Endothelial cell of umbilical vein (primary cell): ENCODE results near the gene GYPA. TPM values are rescaled to one million over a fixed set of nuclear protein-coding genes. Genes with fewer than 3 reads are reported as not detected.
"Not testable (repeated sequence)": the region's sequence is repeated elsewhere in the genome, so short reads cannot be mapped to it uniquely, and the experiment has no call there.

Experiments used
- BruUV-seq: library from RNA; stranded (reverse); fragments of 400-500 nt; replicated peaks from 2 replicates; lab custom pipeline; 2021; lab: Mats Ljungman, UMichigan
- CTCF ChIA-PET: fragments of 300-600, 350-600 bp; sonication (Branson Sonifier 250); formaldehyde crosslinking; loops from one replicate; lab custom pipeline; 2021; ENCODE audit warnings: antibody characterized with exemption, inconsistent platforms; lab: Charles Lee
- POLR2A ChIA-PET: fragments of 300-600, 350-600 bp; sonication (Branson Sonifier 250); formaldehyde crosslinking; loops from one replicate; lab custom pipeline; 2021; ENCODE audit warnings: antibody characterized with exemption, inconsistent platforms; lab: Charles Lee
- DNase-seq: peaks from one replicate; pipeline ENCODE4 v3.0.0-alpha.2; 2011; ENCODE audit warnings: low read depth, low spot score
- FAIRE-seq: peaks from 2 replicates; lab custom pipeline; 2011; peaks lifted over from hg19 to GRCh38; lab: Jason Lieb, UNC
- H2AFZ ChIP-seq: 2 replicates; pipeline ENCODE4 v1.6.0; 2012; ENCODE audit warnings: low read depth, low read length, control low read depth, inconsistent platforms
- H3K27ac ChIP-seq: 2 replicates; pipeline ENCODE4 v1.5.1; 2011; ENCODE audit warnings: low read depth, mild to moderate bottlenecking, control low read depth, low read length, moderate library complexity; ENCODE audit not compliant: insufficient read depth
- H3K27me3 ChIP-seq, 2 experiments: 2 replicates each; pipeline versions ENCODE4 v1.6.0 to v1.6.1; 2011; ENCODE audit warnings: low read length in 2 of 2, mixed read lengths in 1 of 2; ENCODE audit not compliant: control insufficient read depth in 2 of 2, insufficient read depth in 2 of 2
- H3K36me3 ChIP-seq, 2 experiments: 2 replicates in 1 of 2; 3 replicates in 1 of 2; pipeline ENCODE4 v1.5.1; 2011; ENCODE audit warnings: low read length in 2 of 2, mild to moderate bottlenecking in 1 of 2, moderate library complexity in 1 of 2; ENCODE audit not compliant: control insufficient read depth in 2 of 2, insufficient read depth in 2 of 2; ENCODE audit errors: extremely low read depth in 1 of 2
- H3K4me1 ChIP-seq: 3 replicates; pipeline ENCODE4 v1.5.1; 2011; ENCODE audit warnings: mild to moderate bottlenecking, low read length; ENCODE audit not compliant: control insufficient read depth, insufficient read depth; ENCODE audit errors: extremely low read depth
- H3K4me2 ChIP-seq: 2 replicates; pipeline ENCODE4 v1.6.1; 2011; ENCODE audit warnings: low read length, control low read depth, mixed read lengths; ENCODE audit not compliant: insufficient read depth
- H3K4me3 ChIP-seq, 3 experiments: fragments of 200-600 bp in 1 of 3; sonication (generic), shearing (Covaris generic) in 1 of 3; replicated peaks in 1 of 3; 2 replicates each; pipeline ENCODE4 v1.5.1; 2011 to 2016; ENCODE audit warnings: control low read depth in 3 of 3, low read length in 3 of 3, mild to moderate bottlenecking in 2 of 3, inconsistent platforms in 1 of 3, low read depth in 1 of 3, moderate library complexity in 1 of 3; ENCODE audit not compliant: insufficient read depth in 1 of 3
- H3K79me2 ChIP-seq: 2 replicates; pipeline ENCODE4 v1.6.0; 2012; ENCODE audit warnings: low read length, inconsistent platforms; ENCODE audit not compliant: control insufficient read depth, insufficient read depth
- H3K9ac ChIP-seq: replicated peaks from 2 replicates; pipeline ENCODE3; 2011; ENCODE audit warnings: low read length, control low read depth; ENCODE audit not compliant: insufficient read depth; ENCODE audit errors: extremely low read depth
- H3K9me1 ChIP-seq: replicated peaks from 3 replicates; pipeline ENCODE4 v1.6.0; 2011; ENCODE audit warnings: mild to moderate bottlenecking, low read length; ENCODE audit not compliant: control insufficient read depth, insufficient read depth; ENCODE audit errors: extremely low read depth
- H3K9me3 ChIP-seq: replicated peaks from 2 replicates; pipeline ENCODE4 v1.5.1; 2012; ENCODE audit warnings: low read length, inconsistent platforms; ENCODE audit not compliant: control insufficient read depth, insufficient read depth
- H4K20me1 ChIP-seq: replicated peaks from 2 replicates; pipeline ENCODE3; 2011; ENCODE audit warnings: mild to moderate bottlenecking, low read length; ENCODE audit not compliant: control insufficient read depth, insufficient read depth; ENCODE audit errors: extremely low read depth
- dilution Hi-C: fragments of 300-500 bp; cut with MboI; formaldehyde crosslinking; loops from one replicate; pipeline ENCODE4 v1.15.0; 2019; ENCODE audit warnings: low sequenced_read_pairs; ENCODE audit not compliant: extremely low pct_ligation_motif_present
- intact Hi-C: fragments of 100-400 bp; cut with micrococcal nuclease; formaldehyde crosslinking; loops from one replicate; pipeline ENCODE4 v1.10.0; 2022
- polyA plus RNA-seq, 4 experiments: library from polyadenylated mRNA; depleted of rRNA in 3 of 4; stranded (reverse) in 3 of 4; unstranded in 1 of 4; fragments of >200 nt; gene quantifications; 2 replicates each; pipeline versions ENCODE4 v1.2.1 to v1.2.3, GENCODE V29; 2011 to 2012; ENCODE audit warnings: missing spikeins in 1 of 4
- total RNA-seq: library from RNA; stranded (reverse); gene quantifications from 2 replicates; pipeline ENCODE4 v1.2.3, GENCODE V29; 2021

Gene GYPA
- total and polyA plus RNA-seq, 2 donors (not counting 3 experiments of a cell fraction or from before 2014, with no cell fraction given) = not detected

DNA sequence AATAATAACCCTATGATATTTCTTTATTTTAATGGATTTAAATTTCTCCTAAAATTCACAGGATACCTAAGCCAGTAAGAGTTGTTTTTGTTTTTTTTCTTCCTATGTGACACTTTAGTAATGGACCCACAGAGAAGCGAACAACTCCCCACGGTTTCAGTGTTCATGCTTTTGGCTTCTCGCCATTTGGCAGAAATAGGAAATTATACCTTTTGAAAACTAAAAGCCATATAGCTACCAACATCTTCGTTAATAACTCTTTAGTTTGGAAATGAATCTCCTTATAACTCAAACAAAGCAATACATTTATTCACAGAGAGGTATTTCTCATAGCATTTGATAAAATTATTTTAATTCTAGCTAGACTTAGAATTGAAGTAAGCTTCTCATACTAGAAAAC, 527 bp downstream of the GYPA start:
- intact Hi-C loops, H3K4me2 ChIP-seq, H3K79me2 ChIP-seq, CTCF ChIA-PET, H3K4me3 ChIP-seq, H3K27ac ChIP-seq, POLR2A ChIA-PET, BruUV-seq, H3K4me1 ChIP-seq, H3K27me3 ChIP-seq, FAIRE-seq, H3K9ac ChIP-seq, H3K9me1 ChIP-seq, DNase-seq, dilution Hi-C loops, H3K36me3 ChIP-seq, H4K20me1 ChIP-seq, H2AFZ ChIP-seq, H3K9me3 ChIP-seq: not testable (repeated sequence)

- FAIRE-seq = not testable (repeated sequence)
These were observed 971 bp downstream of the GYPA start for GRCh38 chr4:144139547-144139946.

DNA sequence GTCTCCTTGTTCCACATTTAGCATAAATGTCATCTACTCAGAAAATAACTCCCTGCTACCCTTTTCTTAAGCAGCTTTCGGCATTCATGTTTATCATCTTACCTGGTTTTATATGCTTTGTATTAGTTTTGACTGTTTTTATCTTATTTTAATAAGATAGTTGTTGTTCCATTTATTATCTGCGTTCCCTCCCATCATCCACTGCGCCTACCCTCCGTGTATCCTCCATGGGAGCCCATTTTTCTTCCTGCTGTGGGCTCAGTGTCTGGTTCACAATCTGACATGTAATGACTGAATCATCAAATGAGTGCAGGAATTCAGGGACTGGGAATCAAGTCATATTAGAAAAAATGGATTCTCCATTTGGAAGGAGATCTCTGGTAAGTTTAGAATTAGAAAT, 2.3 kb downstream of the GYPA start:
- H3K9ac ChIP-seq, H3K4me3 ChIP-seq, H3K9me3 ChIP-seq, H3K27me3 ChIP-seq, intact Hi-C loops, H3K4me1 ChIP-seq, DNase-seq, BruUV-seq, H3K9me1 ChIP-seq, H3K4me2 ChIP-seq, H4K20me1 ChIP-seq, H3K27ac ChIP-seq, H3K36me3 ChIP-seq, H3K79me2 ChIP-seq, dilution Hi-C loops, FAIRE-seq, POLR2A ChIA-PET, CTCF ChIA-PET, H2AFZ ChIP-seq: not testable (repeated sequence)

More at GRCh38 chr4:144139547-144139946, 971 bp downstream of the GYPA start:
- intact Hi-C loops, POLR2A ChIA-PET, BruUV-seq, H3K4me2 ChIP-seq, H3K36me3 ChIP-seq, H3K79me2 ChIP-seq, H3K9ac ChIP-seq, H2AFZ ChIP-seq, H3K4me3 ChIP-seq, H3K9me3 ChIP-seq, H3K27me3 ChIP-seq, H3K4me1 ChIP-seq, H3K27ac ChIP-seq, H4K20me1 ChIP-seq, H3K9me1 ChIP-seq, dilution Hi-C loops, CTCF ChIA-PET, DNase-seq: not testable (repeated sequence)

DNA sequence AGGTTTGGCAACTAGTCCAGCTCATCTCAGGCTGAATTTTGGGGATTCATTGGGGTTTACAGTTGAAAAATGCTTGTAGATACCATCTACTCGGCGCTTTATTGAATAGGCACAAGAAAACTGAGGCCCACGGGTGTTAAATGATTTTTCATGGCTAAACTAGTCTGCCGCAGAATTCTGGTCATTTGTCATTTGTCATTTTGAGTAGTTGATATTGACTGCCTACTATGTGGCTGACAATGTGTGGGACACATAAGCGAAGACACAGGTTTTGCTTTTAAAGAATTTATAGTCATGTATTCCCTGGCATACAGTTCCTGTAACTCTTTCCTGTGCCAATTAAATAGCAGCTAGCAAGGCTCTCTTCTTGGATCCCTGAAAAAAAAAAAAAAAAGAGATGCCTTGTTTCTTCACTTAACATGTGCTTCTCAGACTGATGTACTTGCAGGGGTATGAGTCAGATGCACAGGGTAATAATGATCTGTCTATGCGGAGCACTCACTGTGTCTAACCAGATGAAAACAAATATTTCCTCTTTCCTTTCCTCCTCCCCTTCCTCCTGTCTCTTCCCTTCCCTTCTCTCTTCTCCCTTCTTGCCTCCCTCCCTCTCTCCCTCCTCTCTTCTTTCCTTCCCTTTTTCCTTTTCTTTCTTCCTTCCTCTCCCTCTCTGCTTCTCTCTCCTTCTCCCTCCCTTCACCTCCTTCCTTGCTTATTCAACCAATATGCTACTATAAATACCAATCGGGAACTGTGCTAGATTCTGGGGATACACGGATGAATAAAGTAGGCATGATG, 3.2 kb downstream of the GYPA start:
- POLR2A ChIA-PET, DNase-seq, intact Hi-C loops, H4K20me1 ChIP-seq, BruUV-seq, dilution Hi-C loops, H3K36me3 ChIP-seq, H3K9me1 ChIP-seq, H3K27me3 ChIP-seq, H3K4me1 ChIP-seq, H3K79me2 ChIP-seq, H3K4me2 ChIP-seq, H3K4me3 ChIP-seq, FAIRE-seq, CTCF ChIA-PET, H3K27ac ChIP-seq, H2AFZ ChIP-seq, H3K9ac ChIP-seq, H3K9me3 ChIP-seq: not testable (repeated sequence)
